ENCODE data around the gene REEP5.

- no peak for TF ChIP-seq CSRNP3 (CRISPR knock-in tag; IDR thresholded peaks at IDR 0.05)
- TF ChIP-seq CSDC2 (CRISPR knock-in tag; IDR thresholded peaks at IDR 0.05): no peak
- no peak for TF ChIP-seq PPARA (CRISPR knock-in tag; IDR thresholded peaks at IDR 0.05; ENCODE audit: borderline replicate concordance)
Observed at GRCh38 chr5:112960863-112961504, 39.0 kb upstream of the REEP5 start.

All from SK-N-SH treated with all-trans-retinoic acid at 6 μM for 48 hours (cell line).